Activated T-cell treated with anti-CD3 and anti-CD28 coated beads, Interleukin-2, amount 50 U/mL, for 4 hours (primary cell): ENCODE measurements around the gene AHCYL2. TPM values are rescaled to one million over a fixed set of nuclear protein-coding genes. Genes with fewer than 3 reads are reported as not detected.
A peak's percentile ranks its signal among the peaks of the same experiment; 100 is the strongest.
"Not testable (repeated sequence)": the region's sequence is repeated elsewhere in the genome, so short reads cannot be mapped to it uniquely, and the experiment has no call there.

Experiments
- ATAC-seq, 2 donors: fragments of 200-7000 bp; cut with Tn5 transposase; one replicate each; pipeline ENCODE4 v1.10.0; 2021
- DNase-seq: peaks from one replicate; pipeline ENCODE4 v3.0.0-alpha.2; 2020
- H3K27me3 Mint-ChIP-seq: one replicate; pipeline ENCODE4 v1.8.0; 2021; ENCODE audit warnings: low read depth, mixed read lengths
- H3K36me3 Mint-ChIP-seq: one replicate; pipeline ENCODE4 v1.8.0; 2022; ENCODE audit warnings: mixed read lengths; ENCODE audit not compliant: insufficient read depth
- H3K4me1 Mint-ChIP-seq: one replicate; pipeline ENCODE4 v1.8.0; 2021; ENCODE audit warnings: low read depth, mixed read lengths
- H3K4me3 Mint-ChIP-seq: one replicate; pipeline ENCODE4 v1.8.0; 2021; ENCODE audit warnings: mild to moderate bottlenecking, moderate library complexity, mixed read lengths
- H3K9me3 Mint-ChIP-seq: one replicate; pipeline ENCODE4 v1.8.0; 2021; ENCODE audit warnings: mixed read lengths
- total RNA-seq, 3 donors: library from RNA; stranded (reverse); gene quantifications; one replicate each; pipeline ENCODE4 v1.2.1, GENCODE V29; 2021

The AHCYL2 gene
- total RNA-seq, 3 donors from 2014 or later: 6.0 to 7.2 (median 6.5) TPM

GRCh38 chr7:129431911-129432643 lies 207.2 kb downstream of the AHCYL2 start:
- Mint-ChIP-seq H3K27me3 (peaks cover 16% of the 10 kb centered on the region), H3K4me3 (no peak overlapping the region), H3K9me3 (no peaks in the 10 kb centered on the region), H3K4me1 (peaks cover 25% of the 10 kb centered on the region), H3K36me3 (peaks cover 30% of the 10 kb centered on the region)
- no peak for ATAC-seq
- DNase-seq: no peak

- Mint-ChIP-seq H3K27me3 (peaks cover 16% of the 10 kb centered on the region), H3K36me3 (peaks cover 15% of the 10 kb centered on the region), H3K9me3 (no peaks in the 10 kb centered on the region), H3K4me1 (peaks cover 32% of the 10 kb centered on the region), H3K4me3 (peak within 1 kb of the TSS; percentile 90)
- peak; percentile 86 to 89 for ATAC-seq
- peak; percentile 84 for DNase-seq
These were observed 209.2 kb downstream of the AHCYL2 start, which contains the start of gene STRIP2 for GRCh38 chr7:129433847-129434674. Gene STRIP2, plus strand, starts transcription at chr7:129434432. Its CDS starts 41 bp downstream, at chr7:129434473.

DNA sequence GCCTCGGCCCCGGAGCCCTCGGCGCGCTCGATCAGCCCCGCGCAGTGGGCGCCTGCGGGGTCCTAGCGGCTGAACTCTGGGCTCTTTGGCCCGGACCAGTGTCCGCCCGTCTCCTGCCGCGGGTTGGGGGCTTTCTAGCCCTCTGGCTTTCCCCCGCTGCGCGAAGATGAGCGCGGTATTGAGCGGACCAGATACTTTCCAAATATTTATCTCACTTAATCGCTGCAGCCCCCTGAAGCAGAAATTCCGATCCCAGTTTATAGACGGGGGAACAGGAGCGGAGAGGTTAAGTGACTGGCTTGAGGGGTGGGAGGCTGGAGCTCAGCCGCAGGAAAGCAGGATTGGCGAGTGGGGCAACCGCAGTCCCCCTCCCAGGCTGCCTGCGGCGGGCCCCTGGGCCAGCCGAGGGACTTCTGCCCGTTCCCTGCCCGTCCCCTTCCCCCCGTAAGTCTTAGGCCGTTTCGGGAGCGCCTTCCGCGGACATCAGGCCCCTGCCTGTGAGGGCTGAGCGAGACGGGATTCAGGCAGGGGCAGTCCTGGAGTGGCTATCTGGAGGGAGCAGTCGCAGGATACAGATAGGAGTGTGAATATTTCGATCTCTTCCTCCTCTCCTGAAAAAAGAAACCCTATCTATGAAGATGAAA lies 210.0 kb downstream of the AHCYL2 start:
- H3K9me3 Mint-ChIP-seq: no peaks in the 10 kb centered on the region
- no peak for ATAC-seq
- peaks cover 15% of the 10 kb centered on the region for H3K36me3 Mint-ChIP-seq
- DNase-seq: no peak
- H3K4me3 Mint-ChIP-seq: peak overlapping the region; percentile 90
- H3K27me3 Mint-ChIP-seq: peaks cover 16% of the 10 kb centered on the region
- peaks cover 37% of the 10 kb centered on the region for H3K4me1 Mint-ChIP-seq

- peaks cover 20% of the 10 kb centered on the region for H3K36me3 Mint-ChIP-seq
- DNase-seq (no peak), ATAC-seq (no peak)
- peak overlapping the region; percentile 90 for H3K4me3 Mint-ChIP-seq
- no peaks in the 10 kb centered on the region for H3K9me3 Mint-ChIP-seq
- H3K27me3 Mint-ChIP-seq: peaks cover 16% of the 10 kb centered on the region
- H3K4me1 Mint-ChIP-seq: peaks cover 43% of the 10 kb centered on the region
These were observed 210.6 kb downstream of the AHCYL2 start for GRCh38 chr7:129435414-129435829.

DNA sequence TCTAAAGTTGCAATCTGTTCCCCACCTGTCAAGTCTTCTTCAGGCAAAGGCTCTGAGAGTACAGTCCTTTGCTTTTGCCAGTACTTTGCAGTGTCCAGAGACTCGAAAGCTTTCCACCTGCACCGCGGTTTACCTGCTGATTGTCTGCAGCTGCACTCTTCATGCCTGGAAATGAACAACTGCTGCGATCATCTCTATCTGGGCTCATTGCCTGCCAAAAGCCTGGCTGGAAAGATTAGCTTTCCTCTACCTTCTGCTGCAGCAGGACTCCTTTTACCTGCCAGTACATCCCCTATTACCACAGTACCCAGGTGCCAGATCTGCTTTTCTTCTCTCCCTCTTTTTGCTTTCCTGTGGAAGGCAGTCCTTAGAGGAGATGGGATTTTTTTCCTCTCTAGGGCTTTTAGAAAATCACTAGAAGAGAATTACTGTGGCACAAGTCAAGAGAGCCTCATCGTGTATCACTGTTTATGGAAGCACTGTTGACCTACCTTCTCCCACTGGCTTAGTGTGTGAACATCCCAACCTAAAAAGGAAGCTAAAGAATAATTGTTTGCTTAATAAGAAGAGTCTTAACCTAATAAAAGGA lies 211.6 kb downstream of the AHCYL2 start:
- peaks cover 16% of the 10 kb centered on the region for H3K27me3 Mint-ChIP-seq
- DNase-seq: no peak
- H3K4me3 Mint-ChIP-seq: peak overlapping the region; percentile 90
- no peaks in the 10 kb centered on the region for H3K9me3 Mint-ChIP-seq
- ATAC-seq: no peak
- H3K4me1 Mint-ChIP-seq: peaks cover 45% of the 10 kb centered on the region
- peaks cover 23% of the 10 kb centered on the region for H3K36me3 Mint-ChIP-seq

DNA sequence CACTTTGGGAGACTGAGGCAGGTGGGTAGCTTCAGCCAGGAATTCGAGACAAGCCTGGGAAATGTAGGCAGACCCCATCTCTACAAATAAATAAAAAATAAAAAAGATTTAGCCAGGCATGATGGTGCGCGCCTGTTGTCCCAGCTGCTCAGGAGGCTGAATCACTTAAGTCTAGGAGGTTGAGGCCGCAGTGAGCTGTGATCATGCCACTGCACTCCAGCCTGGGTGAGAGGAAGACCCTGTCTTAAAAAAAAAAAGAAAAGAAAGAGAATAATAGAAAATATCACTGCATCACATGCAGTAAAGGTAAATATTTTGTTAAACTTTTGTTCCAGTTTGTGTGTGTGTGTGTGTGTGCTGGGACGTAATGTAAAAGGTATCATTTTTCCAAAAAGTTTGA lies 212.4 kb downstream of the AHCYL2 start:
- ATAC-seq (no peak), DNase-seq (no peak)
- H3K4me1 Mint-ChIP-seq: peaks cover 45% of the 10 kb centered on the region

DNA sequence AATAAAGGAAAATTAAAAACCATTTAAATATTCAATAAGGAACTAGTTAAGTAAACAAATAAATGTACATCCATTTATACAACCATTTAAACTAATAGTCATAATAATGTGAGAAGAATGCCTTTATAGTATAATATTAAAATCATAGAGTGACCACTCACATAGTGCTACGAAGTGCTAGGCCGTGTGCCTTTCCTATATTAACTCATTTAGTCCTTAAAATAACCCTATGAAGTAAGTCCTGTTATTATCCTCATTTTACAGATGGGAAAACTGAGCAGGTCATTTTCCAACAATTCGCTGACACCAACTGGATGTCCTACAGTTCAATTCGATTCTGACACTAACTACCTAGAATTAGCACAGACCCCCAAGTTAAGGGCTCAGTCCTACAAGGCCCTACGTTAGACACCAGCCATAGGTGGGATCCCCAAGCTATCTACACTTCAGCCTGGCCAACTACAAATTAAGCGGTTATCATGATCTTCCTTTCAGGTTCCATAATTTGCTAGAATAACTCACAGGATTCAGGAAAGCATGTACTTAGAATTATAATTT lies 213.5 kb downstream of the AHCYL2 start:
- H3K4me1 Mint-ChIP-seq: peaks cover 37% of the 10 kb centered on the region
- H3K27me3 Mint-ChIP-seq: peaks cover 9% of the 10 kb centered on the region
- DNase-seq: no peak
- no peaks in the 10 kb centered on the region for H3K9me3 Mint-ChIP-seq
- peak overlapping the region; percentile 11 for H3K4me3 Mint-ChIP-seq
- H3K36me3 Mint-ChIP-seq: peaks cover 23% of the 10 kb centered on the region
- ATAC-seq: no peak

More for the DNA sequence above, 212.4 kb downstream of the AHCYL2 start:
- peaks cover 23% of the 10 kb centered on the region for H3K36me3 Mint-ChIP-seq
- peaks cover 16% of the 10 kb centered on the region for H3K27me3 Mint-ChIP-seq
- H3K4me3 Mint-ChIP-seq: peak overlapping the region; percentile 40
- H3K9me3 Mint-ChIP-seq: no peaks in the 10 kb centered on the region

DNA sequence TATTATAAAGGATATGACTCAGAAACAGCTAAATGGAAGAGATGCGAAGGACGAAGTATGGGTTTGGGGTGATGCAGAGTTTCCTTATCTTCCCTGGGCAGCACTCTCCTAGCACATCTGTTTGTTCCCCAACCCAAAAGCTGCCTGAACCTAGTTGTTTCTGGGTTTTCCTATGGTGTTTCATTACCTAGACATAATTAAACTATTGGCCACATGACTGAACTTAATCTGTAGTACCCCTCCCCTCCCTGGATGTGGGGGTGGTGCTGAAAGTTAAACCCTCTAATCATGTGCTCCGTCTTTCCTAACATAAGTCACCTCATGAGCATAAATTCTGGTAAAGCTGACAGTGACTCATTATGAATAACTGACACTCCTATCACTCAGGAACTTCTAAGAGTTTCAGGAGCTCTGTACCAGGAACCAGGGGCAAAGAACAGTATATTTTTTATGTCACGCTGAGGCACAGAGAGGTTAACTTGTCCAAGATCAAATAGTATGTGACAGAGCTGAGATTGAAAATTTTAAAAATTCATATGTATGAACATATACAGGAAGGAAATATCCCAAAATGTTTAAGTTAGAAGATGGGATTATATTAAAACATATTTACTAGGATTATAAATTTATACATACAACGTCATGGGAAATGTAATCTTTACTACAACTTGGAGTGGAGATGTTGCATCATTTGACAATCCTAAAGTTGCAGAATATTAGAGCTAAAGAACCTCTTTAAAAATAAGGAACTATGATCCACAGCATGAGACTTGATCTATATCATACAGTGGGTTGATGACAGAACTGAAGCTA lies 214.2 kb downstream of the AHCYL2 start:
- peak; percentile 7 for DNase-seq
- no peaks in the 10 kb centered on the region for H3K9me3 Mint-ChIP-seq
- H3K4me3 Mint-ChIP-seq: peak overlapping the region; percentile 42
- ATAC-seq: peak; percentile 63 to 65
- peaks cover 9% of the 10 kb centered on the region for H3K27me3 Mint-ChIP-seq
- H3K36me3 Mint-ChIP-seq: peaks cover 27% of the 10 kb centered on the region
- peaks cover 36% of the 10 kb centered on the region for H3K4me1 Mint-ChIP-seq

DNA sequence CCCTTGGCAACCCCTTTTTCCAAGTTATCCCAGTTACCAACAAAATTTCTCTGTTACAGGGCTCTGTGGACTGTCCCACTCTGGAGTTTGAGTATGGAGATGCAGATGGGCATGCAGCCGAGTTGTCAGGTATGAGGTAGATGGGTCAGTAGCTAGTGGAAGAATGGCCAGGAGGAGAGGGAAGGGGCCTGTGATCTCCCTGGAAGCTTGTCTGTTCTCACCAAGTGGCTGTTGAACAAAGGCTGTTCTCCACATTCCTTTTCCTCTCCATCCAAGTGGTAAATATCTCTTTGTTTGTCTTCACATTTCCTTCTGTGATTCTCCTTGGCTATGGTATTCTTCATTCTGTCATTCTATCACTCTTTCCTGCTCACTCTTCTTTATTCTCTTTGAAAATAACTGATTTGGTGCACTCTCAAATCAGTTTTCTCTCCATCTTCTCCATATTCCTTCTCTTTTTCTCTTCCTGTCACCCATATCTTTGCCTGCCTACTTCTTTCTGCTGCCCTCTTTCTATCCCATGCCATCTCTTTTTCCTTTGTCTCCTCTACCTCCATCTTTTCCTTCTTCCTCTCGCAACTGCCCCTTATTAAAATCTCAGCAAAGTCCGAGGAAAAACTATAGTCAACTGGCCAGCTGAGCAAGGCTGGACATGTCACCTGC lies 215.3 kb downstream of the AHCYL2 start:
- peaks cover 29% of the 10 kb centered on the region for H3K36me3 Mint-ChIP-seq
- H3K9me3 Mint-ChIP-seq: no peaks in the 10 kb centered on the region
- ATAC-seq (no peak), DNase-seq (no peak)
- peaks cover 9% of the 10 kb centered on the region for H3K27me3 Mint-ChIP-seq
- peaks cover 36% of the 10 kb centered on the region for H3K4me1 Mint-ChIP-seq
- no peak overlapping the region for H3K4me3 Mint-ChIP-seq

DNA sequence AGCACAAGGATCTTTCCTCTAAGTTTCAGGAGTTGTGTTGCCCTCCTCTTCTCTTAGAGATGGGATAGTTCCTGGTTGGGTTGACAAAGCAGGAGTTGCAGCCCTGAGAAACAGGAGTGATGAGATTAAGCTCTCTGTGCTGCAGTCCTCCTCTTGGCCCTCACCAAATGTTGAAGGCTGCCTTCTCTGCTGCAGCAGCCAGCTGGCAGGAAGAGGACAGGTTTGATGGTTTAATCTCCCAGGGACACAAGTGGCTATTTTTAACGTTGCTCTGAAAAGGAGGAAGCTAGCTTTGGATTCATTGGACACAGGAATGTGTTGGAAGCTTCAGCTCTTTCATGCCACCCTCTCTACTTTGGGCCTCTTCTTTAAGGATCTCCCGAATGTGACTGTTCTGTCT lies 218.8 kb downstream of the AHCYL2 start:
- H3K27me3 Mint-ChIP-seq: no peaks in the 10 kb centered on the region
- ATAC-seq: no peak
- no peak for DNase-seq
- H3K36me3 Mint-ChIP-seq: peaks cover 30% of the 10 kb centered on the region
- H3K4me3 Mint-ChIP-seq: no peak overlapping the region
- no peaks in the 10 kb centered on the region for H3K9me3 Mint-ChIP-seq
- H3K4me1 Mint-ChIP-seq: peaks cover 16% of the 10 kb centered on the region

DNA sequence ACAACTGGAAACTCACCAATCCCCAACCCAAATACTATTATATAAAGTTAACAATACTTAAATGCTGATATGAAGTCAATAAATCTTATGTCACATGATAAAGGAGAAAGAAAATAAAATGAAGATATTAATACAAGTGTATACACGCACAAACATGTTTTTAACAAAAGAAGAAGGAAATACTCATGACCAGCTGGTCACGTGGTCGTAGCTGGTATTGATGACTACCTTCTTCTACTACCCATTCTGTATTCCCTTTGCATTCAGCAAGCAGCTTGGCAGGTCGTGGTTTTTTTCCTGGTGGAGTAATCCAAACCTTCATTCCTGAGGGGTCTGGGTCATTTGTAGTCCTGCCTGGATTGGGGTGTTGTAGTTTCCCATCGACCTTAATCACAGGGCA lies 219.9 kb downstream of the AHCYL2 start:
- H3K36me3 Mint-ChIP-seq: peaks cover 40% of the 10 kb centered on the region
- not testable (repeated sequence) for ATAC-seq

DNA sequence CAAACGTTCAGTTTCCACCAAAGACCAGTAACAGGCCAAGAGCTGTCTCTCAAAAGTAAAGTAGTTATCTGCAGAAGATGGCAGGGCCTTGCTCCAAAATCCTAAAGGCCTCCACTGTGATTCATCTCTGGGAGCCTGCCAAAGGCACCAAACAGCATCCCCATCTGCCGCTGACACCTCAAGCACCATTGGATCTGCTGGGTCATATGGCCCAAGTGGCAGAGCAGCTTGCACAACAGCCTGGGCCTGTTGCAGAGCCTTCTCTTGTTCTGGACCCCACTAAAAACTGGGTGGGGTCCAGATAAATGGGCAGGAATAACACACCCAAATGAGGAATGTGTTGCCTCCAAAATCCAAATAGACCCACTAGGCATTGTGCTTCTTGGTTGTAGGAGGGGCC lies 222.1 kb downstream of the AHCYL2 start:
- not testable (repeated sequence) for DNase-seq, H3K9me3 Mint-ChIP-seq, H3K4me1 Mint-ChIP-seq, H3K4me3 Mint-ChIP-seq, ATAC-seq, H3K27me3 Mint-ChIP-seq
- peaks cover 46% of the 10 kb centered on the region for H3K36me3 Mint-ChIP-seq

More for the DNA sequence above, 219.9 kb downstream of the AHCYL2 start:
- not testable (repeated sequence) for H3K27me3 Mint-ChIP-seq, DNase-seq, H3K4me1 Mint-ChIP-seq, H3K4me3 Mint-ChIP-seq, H3K9me3 Mint-ChIP-seq

DNA sequence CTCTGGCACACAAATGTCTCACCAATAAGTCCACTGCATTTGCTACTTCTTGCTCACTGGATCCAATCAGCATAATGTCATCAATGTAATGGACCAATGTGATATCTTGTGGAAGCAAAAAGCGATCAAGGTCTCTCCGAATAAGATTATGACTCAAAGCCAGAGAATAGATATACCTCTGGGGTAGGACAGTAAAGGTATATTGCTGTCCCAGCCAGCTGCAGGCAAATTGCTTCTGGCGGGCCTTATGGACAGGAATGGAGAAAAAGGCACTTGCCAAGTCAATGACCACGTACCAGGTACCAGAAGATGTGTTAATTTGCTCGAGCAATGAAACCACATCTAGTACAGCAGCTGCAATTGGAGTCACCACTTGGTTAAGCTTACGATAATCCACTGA lies 222.6 kb downstream of the AHCYL2 start:
- H3K27me3 Mint-ChIP-seq, H3K4me1 Mint-ChIP-seq, DNase-seq, H3K4me3 Mint-ChIP-seq, H3K9me3 Mint-ChIP-seq, ATAC-seq: not testable (repeated sequence)
- H3K36me3 Mint-ChIP-seq: peaks cover 47% of the 10 kb centered on the region
